ENCODE data around the gene REPS1.

Gene REPS1

DNA sequence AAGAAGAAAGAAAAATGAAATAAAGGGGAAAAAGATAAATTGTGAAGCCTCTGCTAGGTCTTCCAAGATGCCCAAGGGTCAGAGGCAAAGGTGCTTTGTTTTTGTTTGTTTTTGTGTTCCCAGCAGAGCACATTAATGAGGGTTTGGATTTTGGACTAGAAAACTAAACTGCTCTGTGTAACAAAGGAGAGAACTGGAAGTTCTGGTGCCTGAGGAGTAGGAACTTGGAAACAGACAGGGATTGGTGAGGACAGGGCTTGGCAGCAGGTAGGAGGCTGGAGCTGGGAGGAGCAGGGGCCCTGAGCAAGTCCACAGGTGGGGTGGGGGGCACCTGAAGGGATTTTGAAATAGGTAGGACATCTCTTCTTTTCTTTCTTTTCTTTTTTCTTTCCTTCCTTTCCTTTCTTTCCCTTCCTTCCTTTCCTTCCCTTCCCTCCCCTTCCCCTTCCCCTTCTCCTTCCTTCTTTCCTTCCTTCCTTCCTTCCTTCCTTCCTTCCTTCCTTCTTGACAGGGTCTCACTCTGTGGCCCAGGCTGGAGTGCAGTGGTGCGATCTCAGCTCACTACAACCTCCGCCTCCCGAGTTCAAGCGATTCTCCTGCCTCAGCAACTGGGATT lies 25.2 kb upstream of the REPS1 start:
- no peak overlapping the region for H2AFZ ChIP-seq (ENCODE audit: low read length)
- no peak overlapping the region for H3K4me3 ChIP-seq (ENCODE audit: low read length, poor library complexity, severe bottlenecking)
- no peaks in the 10 kb centered on the region for H3K79me2 ChIP-seq (ENCODE audit: insufficient read depth, low read length)
- H4K20me1 ChIP-seq (ENCODE audit: insufficient read depth, low read length, poor library complexity, severe bottlenecking): no peaks in the 10 kb centered on the region
- no peak overlapping the region for H3K9ac ChIP-seq (ENCODE audit: low read depth, low read length, poor library complexity, severe bottlenecking)
- no peaks in the 10 kb centered on the region for H3F3A ChIP-seq (ENCODE audit: low read depth)
- no peaks in the 10 kb centered on the region for H3K27me3 ChIP-seq (ENCODE audit: insufficient read depth, low read length, poor library complexity, severe bottlenecking)
- H3K4me2 ChIP-seq (ENCODE audit: low read depth, low read length, poor library complexity, severe bottlenecking): no peak overlapping the region
- H3K9me3 ChIP-seq (ENCODE audit: insufficient read depth, low read depth, low read length): no peaks in the 10 kb centered on the region
- H3K4me1 ChIP-seq (ENCODE audit: insufficient read depth, low read length, poor library complexity, severe bottlenecking): no peaks in the 10 kb centered on the region
- TF ChIP-seq, protein P1, sequence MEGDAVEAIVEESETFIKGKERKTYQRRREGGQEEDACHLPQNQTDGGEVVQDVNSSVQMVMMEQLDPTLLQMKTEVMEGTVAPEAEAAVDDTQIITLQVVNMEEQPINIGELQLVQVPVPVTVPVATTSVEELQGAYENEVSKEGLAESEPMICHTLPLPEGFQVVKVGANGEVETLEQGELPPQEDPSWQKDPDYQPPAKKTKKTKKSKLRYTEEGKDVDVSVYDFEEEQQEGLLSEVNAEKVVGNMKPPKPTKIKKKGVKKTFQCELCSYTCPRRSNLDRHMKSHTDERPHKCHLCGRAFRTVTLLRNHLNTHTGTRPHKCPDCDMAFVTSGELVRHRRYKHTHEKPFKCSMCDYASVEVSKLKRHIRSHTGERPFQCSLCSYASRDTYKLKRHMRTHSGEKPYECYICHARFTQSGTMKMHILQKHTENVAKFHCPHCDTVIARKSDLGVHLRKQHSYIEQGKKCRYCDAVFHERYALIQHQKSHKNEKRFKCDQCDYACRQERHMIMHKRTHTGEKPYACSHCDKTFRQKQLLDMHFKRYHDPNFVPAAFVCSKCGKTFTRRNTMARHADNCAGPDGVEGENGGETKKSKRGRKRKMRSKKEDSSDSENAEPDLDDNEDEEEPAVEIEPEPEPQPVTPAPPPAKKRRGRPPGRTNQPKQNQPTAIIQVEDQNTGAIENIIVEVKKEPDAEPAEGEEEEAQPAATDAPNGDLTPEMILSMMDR (conservative IDR thresholded peaks at IDR 0.05; ENCODE audit: low read length): no peak
- no peak for TF ChIP-seq EZH2phosphoT487 (IDR thresholded peaks at IDR 0.05; ENCODE audit: borderline replicate concordance)
- H3K36me3 ChIP-seq (ENCODE audit: insufficient read depth, low read length): no peaks in the 10 kb centered on the region
- H3K9me2 ChIP-seq (replicated peaks; ENCODE audit: low read depth, low read length): no peaks in the 10 kb centered on the region

GRCh38 chr6:139011980-139012379 lies 23.9 kb upstream of the REPS1 start:
- Histone ChIP-seq H3F3A (ENCODE audit: low read depth) (no peaks in the 10 kb centered on the region), H3K27me3 (ENCODE audit: insufficient read depth, low read length, poor library complexity, severe bottlenecking) (no peaks in the 10 kb centered on the region), H3K4me3 (ENCODE audit: low read length, poor library complexity, severe bottlenecking) (no peak overlapping the region), H3K4me2 (ENCODE audit: low read depth, low read length, poor library complexity, severe bottlenecking) (no peak overlapping the region), H2AFZ (ENCODE audit: low read length) (no peak overlapping the region), H3K9ac (ENCODE audit: low read depth, low read length, poor library complexity, severe bottlenecking) (no peak overlapping the region), H3K4me1 (ENCODE audit: insufficient read depth, low read length, poor library complexity, severe bottlenecking) (no peaks in the 10 kb centered on the region), H3K79me2 (ENCODE audit: insufficient read depth, low read length) (no peaks in the 10 kb centered on the region), H3K36me3 (ENCODE audit: insufficient read depth, low read length) (no peaks in the 10 kb centered on the region), H4K20me1 (ENCODE audit: insufficient read depth, low read length, poor library complexity, severe bottlenecking) (no peaks in the 10 kb centered on the region), H3K9me2 (replicated peaks; ENCODE audit: low read depth, low read length) (no peaks in the 10 kb centered on the region), H3K9me3 (ENCODE audit: insufficient read depth, low read depth, low read length) (no peaks in the 10 kb centered on the region)
- TF ChIP-seq, protein P1 (conservative IDR thresholded peaks at IDR 0.05; ENCODE audit: low read length): no peak
- no peak for TF ChIP-seq EZH2phosphoT487 (IDR thresholded peaks at IDR 0.05; ENCODE audit: borderline replicate concordance)

GRCh38 chr6:139010674-139011073 lies 22.6 kb upstream of the REPS1 start:
- TF ChIP-seq, protein P1 (conservative IDR thresholded peaks at IDR 0.05; ENCODE audit: low read length): no peak
- TF ChIP-seq EZH2phosphoT487 (IDR thresholded peaks at IDR 0.05; ENCODE audit: borderline replicate concordance): no peak
- Histone ChIP-seq H3K36me3 (ENCODE audit: insufficient read depth, low read length) (no peaks in the 10 kb centered on the region), H3K4me3 (ENCODE audit: low read length, poor library complexity, severe bottlenecking) (no peak overlapping the region), H3K27me3 (ENCODE audit: insufficient read depth, low read length, poor library complexity, severe bottlenecking) (no peaks in the 10 kb centered on the region), H3F3A (ENCODE audit: low read depth) (no peaks in the 10 kb centered on the region), H3K4me2 (ENCODE audit: low read depth, low read length, poor library complexity, severe bottlenecking) (no peak overlapping the region), H3K9ac (ENCODE audit: low read depth, low read length, poor library complexity, severe bottlenecking) (no peak overlapping the region), H3K9me2 (replicated peaks; ENCODE audit: low read depth, low read length) (no peaks in the 10 kb centered on the region), H3K4me1 (ENCODE audit: insufficient read depth, low read length, poor library complexity, severe bottlenecking) (no peaks in the 10 kb centered on the region), H3K9me3 (ENCODE audit: insufficient read depth, low read depth, low read length) (no peaks in the 10 kb centered on the region), H4K20me1 (ENCODE audit: insufficient read depth, low read length, poor library complexity, severe bottlenecking) (no peaks in the 10 kb centered on the region), H3K79me2 (ENCODE audit: insufficient read depth, low read length) (no peaks in the 10 kb centered on the region), H2AFZ (ENCODE audit: low read length) (no peak overlapping the region)

All from Loucy (cell line).